Neural progenitor cell (in vitro differentiated cells): Measurements from ENCODE around the gene TAGLN. TPM values are rescaled to one million over a fixed set of nuclear protein-coding genes. Genes with fewer than 3 reads are reported as not detected.

Source experiments
- DNase-seq: peaks from one replicate; pipeline ENCODE4 v3.0.0-alpha.2; 2016; ENCODE audit warnings: low spot score
- H2AFZ ChIP-seq: fragments of 200-600 bp; sonication (generic); replicated peaks from 2 replicates; pipeline ENCODE4 v1.6.1; 2016; ENCODE audit warnings: antibody characterized with exemption
- H3F3A ChIP-seq: fragments of 200-600 bp; sonication (generic); 2 replicates; pipeline ENCODE4 v1.6.1; 2016; ENCODE audit warnings: antibody characterized with exemption, low read depth
- H3K27ac ChIP-seq: fragments of 200-600 bp; sonication (generic); 2 replicates; pipeline ENCODE4 v1.5.1; 2016; ENCODE audit warnings: mild to moderate bottlenecking
- H3K27me3 ChIP-seq: fragments of 200-600 bp; sonication (generic); 2 replicates; pipeline ENCODE4 v1.6.1; 2016; ENCODE audit warnings: mild to moderate bottlenecking, moderate library complexity
- H3K36me3 ChIP-seq: fragments of 200-600 bp; sonication (generic); 2 replicates; pipeline ENCODE4 v1.5.1; 2016
- H3K4me1 ChIP-seq: fragments of 200-600 bp; sonication (generic); 2 replicates; pipeline ENCODE4 v1.6.1; 2016; ENCODE audit warnings: mixed run types
- H3K4me2 ChIP-seq: fragments of 200-600 bp; sonication (generic); 2 replicates; pipeline ENCODE4 v1.6.1; 2016
- H3K4me3 ChIP-seq: fragments of 200-600 bp; sonication (generic); 2 replicates; pipeline ENCODE4 v1.5.1; 2016
- H3K79me2 ChIP-seq: fragments of 200-600 bp; sonication (generic); 2 replicates; pipeline ENCODE4 v1.6.1; 2016; ENCODE audit warnings: low read depth
- H3K9ac ChIP-seq: fragments of 200-600 bp; sonication (generic); 2 replicates; pipeline ENCODE4 v1.6.1; 2016
- H3K9me3 ChIP-seq: fragments of 200-600 bp; sonication (generic); 2 replicates; pipeline ENCODE4 v1.5.1; 2016; ENCODE audit warnings: low read depth
- H4K20me1 ChIP-seq: fragments of 200-600 bp; sonication (generic); 2 replicates; pipeline ENCODE4 v1.6.1; 2016; ENCODE audit warnings: low read depth
- H3K27ac Mint-ChIP-seq: 3 replicates; pipeline ENCODE4 v1.8.0; 2021; ENCODE audit warnings: mixed read lengths
- H3K27me3 Mint-ChIP-seq: 2 replicates; pipeline ENCODE4 v1.8.0; 2022; ENCODE audit warnings: low read depth, mild to moderate bottlenecking, inconsistent platforms, moderate library complexity, mixed read lengths; ENCODE audit not compliant: insufficient read depth
- H3K36me3 Mint-ChIP-seq: 3 replicates; pipeline ENCODE4 v1.8.0; 2021; ENCODE audit warnings: mixed read lengths
- H3K4me1 Mint-ChIP-seq: 3 replicates; pipeline ENCODE4 v1.8.0; 2021; ENCODE audit warnings: mixed read lengths
- H3K4me3 Mint-ChIP-seq: 3 replicates; pipeline ENCODE4 v1.8.0; 2021; ENCODE audit warnings: mild to moderate bottlenecking, moderate library complexity, mixed read lengths
- H3K9me3 Mint-ChIP-seq: 3 replicates; pipeline ENCODE4 v1.8.0; 2020; ENCODE audit warnings: mixed read lengths
- CTCF ChIP-seq: fragments of 200-600 bp; sonication (generic); IDR thresholded peaks from 2 replicates; pipeline ENCODE4 v1.5.1; 2017; ENCODE audit warnings: antibody characterized with exemption, mild to moderate bottlenecking
- EZH2 ChIP-seq: fragments of 200-600 bp; sonication (generic); IDR thresholded peaks from 2 replicates; pipeline ENCODE4 v1.6.1; 2017; ENCODE audit warnings: antibody characterized with exemption, mild to moderate bottlenecking, moderate library complexity
- EZH2phosphoT487 ChIP-seq: fragments of 200-600 bp; sonication (generic); IDR thresholded peaks from 2 replicates; pipeline ENCODE4 v1.6.1; 2017; ENCODE audit warnings: antibody characterized with exemption
- total RNA-seq: library from RNA; depleted of rRNA; stranded (reverse); fragments of >200 nt; gene quantifications from 2 replicates; pipeline ENCODE4 v1.2.3, GENCODE V29; 2015; ENCODE audit warnings: low replicate concordance

The TAGLN gene
- total RNA-seq, 1 donor from 2014 or later: 24.5 TPM

DNA sequence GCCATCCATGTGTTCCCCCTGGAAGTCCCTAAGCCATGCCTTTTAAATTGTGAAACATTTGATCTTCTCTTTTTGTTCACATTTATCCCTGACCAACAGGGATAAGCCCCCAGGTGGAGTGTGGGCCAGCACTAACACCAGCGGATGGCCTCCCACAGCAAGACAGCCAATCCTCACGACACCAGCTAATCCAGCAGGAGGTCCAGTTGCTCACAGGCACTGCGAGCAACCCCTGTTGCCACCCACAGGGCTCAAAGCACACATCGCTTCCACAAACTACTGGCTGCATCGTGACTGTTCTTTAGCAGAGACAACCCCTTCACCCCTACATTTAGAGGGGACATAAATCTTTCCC, 30.7 kb downstream of the TAGLN start:
- no peak overlapping the region for H3K9ac ChIP-seq
- H3K27me3 ChIP-seq: no peaks in the 10 kb centered on the region
- Mint-ChIP-seq H3K27me3 (peaks cover 9% of the 10 kb centered on the region), H3K4me3 (no peak overlapping the region), H3K9me3 (no peaks in the 10 kb centered on the region), H3K27ac (no peak overlapping the region), H3K4me1 (peaks cover 32% of the 10 kb centered on the region), H3K36me3 (peaks cover 5% of the 10 kb centered on the region)
- peaks cover 22% of the 10 kb centered on the region for H3F3A ChIP-seq
- H3K9me3 ChIP-seq: no peaks in the 10 kb centered on the region
- H2AFZ ChIP-seq: no peak overlapping the region
- peaks cover 44% of the 10 kb centered on the region for H3K79me2 ChIP-seq
- no peak overlapping the region for H3K27ac ChIP-seq
- no peak overlapping the region for H3K4me2 ChIP-seq
- no peaks in the 10 kb centered on the region for H4K20me1 ChIP-seq
- TF ChIP-seq CTCF (no peak), EZH2 (no peak), EZH2phosphoT487 (no peak)
- peaks cover 12% of the 10 kb centered on the region for H3K4me1 ChIP-seq
- DNase-seq: no peak
- no peak overlapping the region for H3K4me3 ChIP-seq
- no peaks in the 10 kb centered on the region for H3K36me3 ChIP-seq

- Histone ChIP-seq H2AFZ (no peak overlapping the region), H3F3A (peaks cover 22% of the 10 kb centered on the region), H3K4me1 (peaks cover 12% of the 10 kb centered on the region), H3K9me3 (no peaks in the 10 kb centered on the region), H3K4me2 (peak overlapping the region; percentile 85), H3K27me3 (no peaks in the 10 kb centered on the region), H3K9ac (no peak overlapping the region), H3K79me2 (peaks cover 47% of the 10 kb centered on the region), H3K4me3 (peak overlapping the region; percentile 99), H3K36me3 (no peaks in the 10 kb centered on the region), H3K27ac (no peak overlapping the region), H4K20me1 (no peaks in the 10 kb centered on the region)
- Mint-ChIP-seq H3K36me3 (peaks cover 5% of the 10 kb centered on the region), H3K27me3 (peaks cover 9% of the 10 kb centered on the region), H3K4me3 (peak overlapping the region; percentile 96), H3K9me3 (no peaks in the 10 kb centered on the region), H3K27ac (no peak overlapping the region), H3K4me1 (peaks cover 32% of the 10 kb centered on the region)
- TF ChIP-seq CTCF: no peak
- no peak for TF ChIP-seq EZH2
- no peak for TF ChIP-seq EZH2phosphoT487
- no peak for DNase-seq
These were observed 31.3 kb downstream of the TAGLN start for GRCh38 chr11:117230286-117230961.

DNA sequence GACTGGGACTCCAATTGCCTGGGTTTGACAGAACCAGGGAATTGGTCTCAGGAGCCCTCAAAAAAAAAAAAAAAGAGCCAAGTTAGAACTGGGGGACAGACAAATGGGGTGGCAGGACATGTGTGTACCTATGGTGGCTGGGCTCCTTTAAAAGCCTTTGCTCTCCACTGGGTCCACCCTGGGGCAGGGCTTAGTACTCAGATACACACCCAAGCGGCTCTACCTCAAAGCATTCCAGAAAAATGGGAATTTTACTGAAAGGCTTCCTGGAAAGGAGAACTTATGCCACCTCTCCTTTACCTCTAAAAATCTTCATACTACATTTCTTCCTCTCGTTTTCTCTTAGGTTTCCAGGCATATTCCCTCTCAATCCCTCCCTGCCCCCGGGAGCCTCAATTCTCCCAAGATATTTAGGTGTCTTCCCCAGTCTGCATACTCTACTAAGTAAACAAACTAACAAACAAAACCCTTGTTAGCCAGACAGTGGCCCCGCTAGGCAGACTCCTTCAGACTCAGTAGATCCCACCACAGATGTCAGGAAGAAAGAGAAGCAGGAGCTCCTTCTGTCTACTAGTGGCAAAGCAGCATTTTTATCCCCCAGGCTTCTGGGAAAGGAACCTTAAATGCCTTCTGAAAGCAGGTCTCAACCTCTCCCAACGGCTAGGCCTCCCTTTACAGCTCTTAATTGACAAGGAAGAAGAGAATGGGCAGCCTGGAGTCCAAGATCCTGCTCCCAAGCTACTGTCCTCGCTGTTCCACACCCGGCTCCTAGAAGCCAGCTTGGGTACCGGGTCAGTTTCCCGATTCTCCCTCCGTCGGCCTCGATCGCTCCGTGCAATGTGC, 32.0 kb downstream of the TAGLN start:
- H3K36me3 Mint-ChIP-seq: peaks cover 5% of the 10 kb centered on the region
- Histone ChIP-seq H4K20me1 (no peaks in the 10 kb centered on the region), H3F3A (peaks cover 22% of the 10 kb centered on the region), H2AFZ (peak overlapping the region; percentile 100), H3K9me3 (no peaks in the 10 kb centered on the region), H3K79me2 (peaks cover 55% of the 10 kb centered on the region), H3K4me3 (peak overlapping the region; percentile 99), H3K36me3 (no peaks in the 10 kb centered on the region), H3K27ac (no peak overlapping the region), H3K9ac (peak overlapping the region; percentile 47), H3K27me3 (no peaks in the 10 kb centered on the region), H3K4me1 (peaks cover 12% of the 10 kb centered on the region), H3K4me2 (peak overlapping the region; percentile 85)
- peaks cover 9% of the 10 kb centered on the region for H3K27me3 Mint-ChIP-seq
- peak; percentile 36 for DNase-seq
- peaks cover 32% of the 10 kb centered on the region for H3K4me1 Mint-ChIP-seq
- H3K9me3 Mint-ChIP-seq: no peaks in the 10 kb centered on the region
- TF ChIP-seq EZH2 (no peak), EZH2phosphoT487 (no peak), CTCF (no peak)
- peak overlapping the region; percentile 93 for H3K27ac Mint-ChIP-seq
- peak overlapping the region; percentile 96 for H3K4me3 Mint-ChIP-seq
